ENCODE results near the gene KCTD3.

The KCTD3 gene

GRCh38 chr1:215556996-215557395 lies 10.1 kb upstream of the KCTD3 start:
- no peak for DNase-seq (ENCODE audit: low read depth in 2 of 2, low spot score in 1 of 2)

DNA sequence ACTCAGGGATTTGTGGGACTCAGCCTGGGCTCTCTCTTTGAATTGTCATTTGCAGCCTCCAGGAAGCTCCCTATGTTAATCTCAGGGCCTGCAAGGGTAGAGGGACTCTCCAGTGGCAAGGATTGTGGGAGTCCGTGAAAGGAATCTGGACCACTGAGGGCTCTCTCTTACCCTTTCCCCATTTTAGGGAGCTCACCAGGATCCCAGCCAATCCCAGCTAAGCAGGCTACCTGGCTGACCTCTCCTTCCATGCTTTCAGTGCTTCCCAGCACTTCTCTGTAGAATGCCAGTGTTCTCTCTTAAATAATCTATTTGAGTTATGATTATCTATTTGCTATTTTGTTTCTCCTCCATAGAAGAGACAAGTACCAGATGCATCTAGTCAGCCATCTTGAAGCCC lies 9.6 kb upstream of the KCTD3 start:
- no peak for DNase-seq (ENCODE audit: low read depth in 2 of 2, low spot score in 1 of 2)

DNA sequence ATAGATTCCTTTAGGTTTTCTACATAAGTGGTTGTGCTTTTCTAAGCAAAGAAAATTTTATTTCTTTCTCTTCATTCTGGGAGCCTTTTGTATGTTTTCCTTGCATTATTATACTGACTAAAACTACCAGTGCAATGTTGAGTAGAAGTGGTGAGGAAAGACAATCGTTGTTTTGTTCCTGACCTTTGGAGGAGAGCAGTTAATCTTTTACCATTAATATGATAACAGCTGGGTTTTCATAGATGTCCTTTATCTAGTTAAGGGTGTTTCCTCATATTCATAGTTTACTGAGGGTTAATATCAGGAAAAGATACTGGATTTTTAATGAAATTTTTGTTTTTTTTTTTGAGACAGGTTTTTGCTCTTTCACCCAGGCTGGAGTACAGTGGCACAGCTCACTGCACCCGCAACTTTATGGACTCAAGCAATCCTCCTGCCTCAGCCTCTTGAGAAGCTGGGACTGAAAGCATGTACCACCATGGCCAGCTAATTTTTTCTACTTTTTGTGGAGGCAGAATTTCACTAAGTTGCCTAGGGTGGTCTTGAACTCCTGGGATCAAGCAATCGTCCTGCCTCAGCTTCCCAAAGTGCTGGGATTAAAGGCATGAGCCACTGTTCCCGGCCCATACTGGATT lies 9.0 kb upstream of the KCTD3 start:
- no peak for DNase-seq (ENCODE audit: low read depth in 2 of 2, low spot score in 1 of 2)

- DNase-seq (ENCODE audit: low read depth in 2 of 2, low spot score in 1 of 2) = no peak
These were observed 591 bp downstream of the KCTD3 start for GRCh38 chr1:215567491-215568298.

- no peak for DNase-seq (ENCODE audit: low read depth in 2 of 2, low spot score in 1 of 2)
These were observed 1.2 kb downstream of the KCTD3 start for GRCh38 chr1:215568299-215568692.

GRCh38 chr1:215569986-215570824 lies 3.1 kb downstream of the KCTD3 start:
- DNase-seq (ENCODE audit: low read depth in 2 of 2, low spot score in 1 of 2) = no peak

- DNase-seq (ENCODE audit: low read depth in 2 of 2, low spot score in 1 of 2) = no peak
These were observed 14.8 kb downstream of the KCTD3 start for GRCh38 chr1:215581896-215582295.

DNA sequence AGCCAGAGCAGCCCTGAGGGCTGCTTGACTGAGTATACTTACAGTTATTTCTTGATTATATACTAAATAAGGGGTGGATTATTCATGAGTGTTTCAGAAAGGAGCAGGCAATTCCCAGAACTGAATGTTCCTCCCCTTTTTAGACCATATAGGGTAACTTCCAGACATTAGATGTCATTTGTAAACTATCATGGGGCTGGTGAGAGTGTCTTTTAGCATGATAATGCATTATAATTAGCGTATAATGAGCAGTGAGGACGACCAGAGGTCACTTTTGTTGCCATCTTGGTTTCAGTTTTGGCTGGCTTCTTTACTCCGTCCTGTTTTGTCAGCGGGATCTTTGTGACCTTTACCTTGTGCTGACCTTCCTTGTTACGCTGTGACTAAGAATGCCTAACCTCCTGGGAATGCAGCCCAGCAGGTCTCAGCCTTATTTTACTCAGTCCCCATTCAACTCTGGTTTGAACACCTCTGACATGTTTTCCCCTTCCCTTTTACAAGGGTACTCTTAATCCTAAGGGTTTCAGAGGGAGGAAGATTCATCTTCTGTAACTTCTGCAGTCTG lies 16.2 kb downstream of the KCTD3 start:
- no peak for DNase-seq (ENCODE audit: low read depth in 2 of 2, low spot score in 1 of 2)

GRCh38 chr1:215584389-215584788 lies 17.3 kb downstream of the KCTD3 start:
- no peak for DNase-seq (ENCODE audit: low read depth in 2 of 2, low spot score in 1 of 2)

DNA sequence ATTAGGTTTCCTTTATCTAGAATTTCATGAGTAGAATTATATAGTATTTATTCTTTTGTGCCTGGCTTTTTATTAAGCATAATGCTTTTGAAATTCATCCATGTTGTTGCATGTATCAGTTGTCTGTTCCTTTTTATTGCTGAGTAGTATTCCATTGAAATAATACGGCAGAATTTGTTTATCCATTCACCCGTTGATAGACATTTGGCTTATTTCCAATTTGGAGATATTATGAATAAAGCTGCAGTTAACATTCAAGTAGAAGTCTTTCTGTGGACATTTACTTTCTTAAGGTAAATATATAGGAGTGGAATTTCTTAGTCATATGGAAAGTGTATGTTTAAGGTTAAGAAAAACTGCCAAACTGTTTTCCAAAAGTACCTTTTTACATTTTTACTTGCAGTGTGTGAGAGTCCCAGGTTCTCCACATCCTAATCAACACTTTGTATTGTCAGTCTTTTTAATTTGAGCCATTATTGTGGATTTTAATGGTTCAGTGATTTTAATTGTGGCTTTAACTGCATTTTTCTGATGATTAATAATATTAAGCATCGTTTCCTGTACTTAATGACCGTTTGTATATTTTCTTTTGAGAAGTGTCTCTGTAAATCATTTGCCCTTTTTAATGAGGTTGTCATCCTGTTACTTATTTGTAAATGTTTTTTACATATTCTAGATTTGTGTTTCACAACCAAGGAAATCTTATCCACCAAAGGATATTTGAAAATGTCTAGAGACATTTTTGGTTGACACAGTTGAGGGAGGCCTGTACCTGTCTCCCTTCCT lies 22.7 kb downstream of the KCTD3 start:
- DNase-seq (ENCODE audit: low read depth in 2 of 2, low spot score in 1 of 2) = no peak

DNA sequence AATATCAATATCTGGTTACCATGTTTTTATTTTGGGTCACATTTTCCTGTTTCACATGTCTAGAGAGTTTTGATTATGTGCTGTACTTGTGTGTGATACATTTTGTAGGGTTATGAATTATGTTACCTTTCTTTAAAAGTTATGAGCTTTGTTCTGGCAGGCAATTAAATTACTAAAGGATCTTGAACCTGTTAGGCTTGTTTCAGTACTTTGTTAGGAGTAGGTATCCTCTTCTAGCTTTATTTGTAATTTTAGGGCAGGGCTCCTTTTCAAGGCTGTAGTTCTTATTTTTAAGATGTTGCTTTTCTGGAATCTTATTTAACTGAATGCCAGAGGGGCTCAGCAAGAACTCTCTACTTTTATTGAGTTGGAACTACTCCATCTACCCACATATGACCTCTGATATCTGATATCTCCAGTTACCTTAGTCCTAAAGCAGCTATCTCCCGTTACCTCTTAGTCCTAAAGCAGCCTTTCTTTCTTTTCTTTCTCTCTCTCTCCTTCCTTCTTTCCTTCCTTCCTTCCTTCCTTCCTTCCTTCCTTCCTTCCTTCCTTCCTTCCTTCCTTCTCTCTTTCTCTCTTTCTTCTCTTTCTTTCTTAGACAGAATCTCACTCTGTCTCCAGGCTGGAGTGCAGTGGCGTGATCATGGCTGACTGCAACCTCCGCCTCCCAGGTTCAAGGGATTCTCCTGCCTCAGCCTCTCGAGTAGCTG lies 23.8 kb downstream of the KCTD3 start:
- no peak for DNase-seq (ENCODE audit: low read depth in 2 of 2, low spot score in 1 of 2)

- DNase-seq (ENCODE audit: low read depth in 2 of 2, low spot score in 1 of 2) = no peak
These were observed 27.5 kb downstream of the KCTD3 start for GRCh38 chr1:215594640-215595039.

- DNase-seq (ENCODE audit: low read depth in 2 of 2, low spot score in 1 of 2) = no peak
These were observed 28.1 kb downstream of the KCTD3 start for GRCh38 chr1:215595231-215595630.

- DNase-seq (ENCODE audit: low read depth in 2 of 2, low spot score in 1 of 2) = no peak
These were observed 30.9 kb downstream of the KCTD3 start for GRCh38 chr1:215597961-215598360.

GRCh38 chr1:215599418-215600074 lies 32.4 kb downstream of the KCTD3 start:
- no peak for DNase-seq (ENCODE audit: low read depth in 2 of 2, low spot score in 1 of 2)

- DNase-seq (ENCODE audit: low read depth in 2 of 2, low spot score in 1 of 2) = no peak
These were observed 33.2 kb downstream of the KCTD3 start for GRCh38 chr1:215600258-215600792.

DNA sequence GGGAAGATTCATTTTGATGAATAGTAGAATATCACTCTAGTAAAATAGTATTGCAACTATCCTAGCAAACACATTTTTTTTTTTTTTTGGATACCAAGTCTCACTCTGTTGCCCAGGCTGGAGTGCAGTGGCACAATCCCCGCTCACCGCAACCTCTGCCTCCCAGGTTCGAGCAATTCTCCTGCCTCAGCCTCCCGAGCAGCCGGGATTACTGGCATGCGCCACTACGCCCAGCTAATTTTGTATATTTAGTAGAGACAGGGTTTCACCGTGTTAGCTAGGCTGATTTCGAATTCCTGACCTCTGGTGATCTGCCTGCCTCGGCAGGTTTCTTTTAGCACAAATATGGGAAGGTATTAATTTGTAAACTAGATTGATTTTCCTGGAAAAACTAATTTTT lies 33.8 kb downstream of the KCTD3 start:
- DNase-seq (ENCODE audit: low read depth in 2 of 2, low spot score in 1 of 2) = no peak

GRCh38 chr1:215601276-215601675 lies 34.2 kb downstream of the KCTD3 start:
- DNase-seq (ENCODE audit: low read depth in 2 of 2, low spot score in 1 of 2) = no peak

DNA sequence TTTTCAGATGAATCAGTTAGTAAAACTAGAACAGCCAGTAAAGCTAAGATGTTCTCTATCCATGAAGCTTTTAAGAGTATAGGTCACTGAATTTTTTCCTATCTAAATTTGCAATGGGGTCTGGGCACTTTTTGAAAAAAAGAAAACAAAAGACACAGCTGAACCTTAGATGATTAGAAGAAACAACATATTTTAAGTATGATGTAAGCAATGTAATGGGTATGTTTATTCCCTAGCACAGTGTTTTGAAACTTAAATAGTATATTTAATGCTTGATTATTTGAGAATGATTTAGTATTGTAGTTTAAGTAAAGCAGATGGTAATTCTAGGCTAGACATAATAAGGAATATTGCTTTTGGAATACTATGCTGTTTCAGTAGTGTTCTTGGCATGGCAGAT lies 36.2 kb downstream of the KCTD3 start:
- no peak for DNase-seq (ENCODE audit: low read depth in 2 of 2, low spot score in 1 of 2)

Data from stimulated activated CD8-positive, alpha-beta memory T cell treated with anti-CD3 and anti-CD28 coated beads, Interleukin-4, amount 100 ng/mL, for 1 hour (primary cell).